A673 (cell line): ENCODE measurements around the gene EIF4E3. TPM values are rescaled to one million over a fixed set of nuclear protein-coding genes. Genes with fewer than 3 reads are reported as not detected.

Experiments used
- BruUV-seq: library from RNA; stranded (reverse); fragments of 400-500 nt; replicated peaks from 2 replicates; lab custom pipeline; 2021; lab: Mats Ljungman, UMichigan
- CTCF ChIA-PET: fragments of 300-600 bp; sonication (Branson Sonifier 250); formaldehyde crosslinking; loops from one replicate; lab custom pipeline; 2022; ENCODE audit warnings: antibody characterized with exemption; lab: Charles Lee
- POLR2A ChIA-PET: fragments of 300-600 bp; sonication (Branson Sonifier 250); formaldehyde crosslinking; loops from one replicate; lab custom pipeline; 2022; ENCODE audit warnings: antibody characterized with exemption; ENCODE audit not compliant: low non-redundant PET; lab: Charles Lee
- DNase-seq: peaks from one replicate; pipeline ENCODE4 v3.0.0-alpha.2; 2015; ENCODE audit warnings: low spot score
- H3K27ac ChIP-seq: fragments of 200-600 bp; sonication (generic); 2 replicates; pipeline ENCODE4 v1.5.1; 2016; ENCODE audit warnings: mixed run types, low read depth, mild to moderate bottlenecking, mixed read lengths, antibody characterized with exemption, low read length; ENCODE audit not compliant: poor library complexity, severe bottlenecking
- H3K27me3 ChIP-seq: fragments of 200-600 bp; sonication (generic); replicated peaks from 2 replicates; pipeline ENCODE4 v1.6.1; 2017; ENCODE audit warnings: mixed run types, low read depth, mild to moderate bottlenecking, mixed read lengths, antibody characterized with exemption, low read length; ENCODE audit not compliant: insufficient read depth, poor library complexity
- H3K36me3 ChIP-seq: fragments of 200-600 bp; sonication (generic); 2 replicates; pipeline ENCODE4 v1.6.1; 2016; ENCODE audit warnings: mixed run types, mild to moderate bottlenecking, mixed read lengths, antibody characterized with exemption, low read length; ENCODE audit not compliant: insufficient read depth, poor library complexity, severe bottlenecking
- H3K4me1 ChIP-seq: fragments of 200-600 bp; sonication (generic); 2 replicates; pipeline ENCODE4 v1.6.1; 2017; ENCODE audit warnings: mixed run types, mild to moderate bottlenecking, mixed read lengths, antibody characterized with exemption, low read length; ENCODE audit not compliant: insufficient read depth, poor library complexity, severe bottlenecking
- H3K4me3 ChIP-seq: fragments of 200-600 bp; sonication (generic); 2 replicates; pipeline ENCODE4 v1.5.1; 2016; ENCODE audit warnings: low read depth, mixed run types, mild to moderate bottlenecking, mixed read lengths, low read length; ENCODE audit not compliant: poor library complexity, severe bottlenecking
- H3K9me3 ChIP-seq: fragments of 200-600 bp; sonication (generic); 2 replicates; pipeline ENCODE4 v1.6.1; 2016; ENCODE audit warnings: mixed run types, low read depth, mild to moderate bottlenecking, mixed read lengths, antibody characterized with exemption, low read length; ENCODE audit not compliant: poor library complexity, severe bottlenecking
- CTCF ChIP-seq: fragments of 300-800, 200-600 bp; sonication (generic); conservative IDR thresholded peaks from 2 replicates; pipeline ENCODE4 v1.5.1; 2017; ENCODE audit warnings: low read depth, mild to moderate bottlenecking, antibody characterized with exemption, low read length, moderate library complexity, mixed read lengths
- EZH2 ChIP-seq: fragments of 200-600 bp; sonication (generic); IDR thresholded peaks from 2 replicates; pipeline ENCODE4 v1.6.1; 2017; ENCODE audit warnings: borderline replicate concordance, low read depth, mild to moderate bottlenecking, mixed read lengths, antibody characterized with exemption, low read length; ENCODE audit not compliant: poor library complexity, severe bottlenecking
- intact Hi-C: fragments of 100-400 bp; cut with micrococcal nuclease; formaldehyde crosslinking; loops from one replicate; pipeline ENCODE4 v1.10.0; 2022; ENCODE audit not compliant: unreplicated experiment
- total RNA-seq: library from RNA; stranded (reverse); gene quantifications from 2 replicates; pipeline ENCODE4 v1.2.3, GENCODE V29; 2021

EIF4E3 gene
- total RNA-seq, 1 experiment from 2014 or later = 3.1 TPM

- no peak for DNase-seq
- no peaks in the 10 kb centered on the region for H3K27me3 ChIP-seq
- ChIA-PET CTCF (no interaction called here), POLR2A (no interaction called here)
- no TSS peak for BruUV-seq
- intact Hi-C loops = loop anchor here (10.0 kb wide), 1 partner anchor 547 kb away; no protein-coding TSS in a partner anchor
- TF ChIP-seq CTCF = no peak
- TF ChIP-seq EZH2 = no peak
- no peak overlapping the region for H3K4me3 ChIP-seq
- no peak overlapping the region for H3K27ac ChIP-seq
- H3K4me1 ChIP-seq = no peaks in the 10 kb centered on the region
- no peaks in the 10 kb centered on the region for H3K9me3 ChIP-seq
- no peaks in the 10 kb centered on the region for H3K36me3 ChIP-seq
Observed at GRCh38 chr3:71718072-71718471, 7.1 kb downstream of the EIF4E3 start.

GRCh38 chr3:71714595-71714994 is 10.6 kb downstream of the EIF4E3 start:
- intact Hi-C loops = loop anchor here (10.0 kb wide), 1 partner anchor 550 kb away; no protein-coding TSS in a partner anchor
- Histone ChIP-seq H3K4me1 (no peaks in the 10 kb centered on the region), H3K27me3 (no peaks in the 10 kb centered on the region), H3K9me3 (no peaks in the 10 kb centered on the region), H3K36me3 (no peaks in the 10 kb centered on the region), H3K27ac (no peak overlapping the region), H3K4me3 (no peak overlapping the region)
- TF ChIP-seq EZH2 (no peak), CTCF (no peak)
- no TSS peak for BruUV-seq
- POLR2A ChIA-PET = no interaction called here
- no peak for DNase-seq
- CTCF ChIA-PET = no interaction called here

GRCh38 chr3:71713041-71713440 is 12.2 kb downstream of the EIF4E3 start:
- no peak for DNase-seq
- no peak overlapping the region for H3K27ac ChIP-seq
- no peaks in the 10 kb centered on the region for H3K4me1 ChIP-seq
- no peaks in the 10 kb centered on the region for H3K36me3 ChIP-seq
- no peaks in the 10 kb centered on the region for H3K27me3 ChIP-seq
- no peaks in the 10 kb centered on the region for H3K9me3 ChIP-seq
- no peak overlapping the region for H3K4me3 ChIP-seq
- ChIA-PET POLR2A (no interaction called here), CTCF (interaction anchor here (0.6 kb wide), 1 partner anchor 1499 kb away, joined by 3 read pairs; no protein-coding TSS in a partner anchor)
- no TSS peak for BruUV-seq
- TF ChIP-seq CTCF (no peak), EZH2 (no peak)
- intact Hi-C loops = loop anchor here (10.0 kb wide), 1 partner anchor 552 kb away; no protein-coding TSS in a partner anchor
